Measurements from ENCODE around the gene ZNF273.
"Not testable (repeated sequence)": the region's sequence is repeated elsewhere in the genome, so short reads cannot be mapped to it uniquely, and the experiment has no call there.

Gene ZNF273

GRCh38 chr7:64877714-64878610 is 25.1 kb upstream of the ZNF273 start:
- DNase-seq: no peak

GRCh38 chr7:64878684-64879083 is 24.4 kb upstream of the ZNF273 start:
- no peak for DNase-seq

GRCh38 chr7:64879086-64879730 is 23.9 kb upstream of the ZNF273 start:
- DNase-seq: no peak

GRCh38 chr7:64879800-64880199 is 23.3 kb upstream of the ZNF273 start:
- DNase-seq: no peak

- no peak for DNase-seq
Observed at GRCh38 chr7:64880322-64881297, 22.5 kb upstream of the ZNF273 start.

DNA sequence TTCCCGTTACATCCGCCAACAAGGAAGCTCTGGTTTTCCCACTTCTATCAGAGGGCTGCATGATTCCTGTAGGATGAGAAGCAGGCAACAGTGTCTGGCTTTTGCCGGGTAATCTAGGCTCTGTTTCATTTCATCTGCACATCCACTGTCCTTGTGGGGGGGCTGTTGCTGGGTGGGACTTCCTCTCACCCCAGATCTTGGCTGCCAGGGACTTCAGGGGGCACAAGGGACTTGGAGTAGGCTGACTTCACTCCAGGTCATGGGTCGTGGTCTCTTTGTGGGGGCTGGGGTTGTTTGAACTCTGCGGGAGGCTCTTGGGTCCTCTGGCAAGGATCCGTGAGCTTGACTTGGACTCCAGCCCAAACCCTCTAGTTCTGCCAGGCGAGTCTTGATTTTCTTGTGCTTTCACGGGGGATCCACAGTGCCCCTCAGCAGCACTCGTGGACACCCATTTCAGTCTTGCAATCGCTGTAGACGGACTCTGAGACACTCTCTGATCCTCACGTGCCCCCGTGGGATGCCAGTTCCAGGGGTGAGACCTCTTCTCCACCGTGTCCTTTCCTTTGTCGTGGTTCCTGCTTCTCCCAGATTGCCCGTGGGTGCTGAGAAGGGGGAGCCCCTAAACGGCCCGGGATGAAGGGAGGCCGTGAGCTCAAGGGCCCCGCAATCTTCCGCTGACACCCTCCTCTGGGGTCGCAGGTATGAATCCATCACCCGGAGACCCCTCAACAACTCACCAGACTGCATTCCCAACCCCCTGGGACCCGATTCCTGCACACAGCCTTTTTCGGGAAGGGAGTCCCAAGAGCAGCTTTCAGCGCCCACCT is 21.4 kb upstream of the ZNF273 start:
- no peak for DNase-seq

GRCh38 chr7:64882341-64883112 is 20.5 kb upstream of the ZNF273 start:
- peak; percentile 36 for DNase-seq

DNA sequence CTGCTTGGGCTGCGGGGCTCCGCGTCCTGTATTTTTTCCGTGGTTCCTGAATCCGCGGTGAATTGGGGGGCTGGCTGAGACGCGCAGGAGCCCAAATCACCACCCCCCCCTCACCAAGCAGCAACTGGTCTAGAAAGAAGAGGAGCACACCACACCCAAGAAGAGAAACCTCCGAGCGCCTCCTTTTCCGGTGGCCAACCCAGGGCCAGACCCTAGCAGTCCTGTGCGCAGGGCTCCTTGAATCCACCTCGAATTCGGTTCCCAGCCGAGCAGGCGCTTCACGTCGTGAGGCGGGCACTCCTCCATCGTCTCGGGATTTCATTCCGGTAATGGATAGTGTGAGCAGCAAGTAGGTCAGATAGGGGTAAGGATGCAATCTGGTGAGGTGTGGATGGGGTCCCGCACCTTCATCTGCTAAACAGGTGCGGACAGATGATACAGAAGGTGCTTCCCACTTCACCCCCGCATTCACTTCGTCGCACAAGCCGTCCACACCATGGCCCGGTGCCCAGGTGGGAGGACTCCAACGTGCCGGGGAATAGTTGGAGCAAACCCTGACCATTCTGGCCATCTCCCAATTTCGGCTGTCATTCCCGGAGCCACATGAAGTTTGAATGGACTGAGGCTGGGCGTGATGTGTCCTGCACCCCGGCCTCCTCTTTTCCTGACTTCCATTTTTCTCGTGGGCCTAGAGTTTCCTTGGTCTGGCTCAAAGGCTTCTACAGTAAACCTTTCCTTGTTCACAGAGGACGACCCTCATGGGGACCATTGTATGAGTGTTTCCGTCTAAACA is 19.8 kb upstream of the ZNF273 start:
- DNase-seq: no peak

- no peak for DNase-seq
Observed at GRCh38 chr7:64884085-64884912, 18.8 kb upstream of the ZNF273 start.

GRCh38 chr7:64884913-64885370 is 18.1 kb upstream of the ZNF273 start:
- DNase-seq: no peak

DNA sequence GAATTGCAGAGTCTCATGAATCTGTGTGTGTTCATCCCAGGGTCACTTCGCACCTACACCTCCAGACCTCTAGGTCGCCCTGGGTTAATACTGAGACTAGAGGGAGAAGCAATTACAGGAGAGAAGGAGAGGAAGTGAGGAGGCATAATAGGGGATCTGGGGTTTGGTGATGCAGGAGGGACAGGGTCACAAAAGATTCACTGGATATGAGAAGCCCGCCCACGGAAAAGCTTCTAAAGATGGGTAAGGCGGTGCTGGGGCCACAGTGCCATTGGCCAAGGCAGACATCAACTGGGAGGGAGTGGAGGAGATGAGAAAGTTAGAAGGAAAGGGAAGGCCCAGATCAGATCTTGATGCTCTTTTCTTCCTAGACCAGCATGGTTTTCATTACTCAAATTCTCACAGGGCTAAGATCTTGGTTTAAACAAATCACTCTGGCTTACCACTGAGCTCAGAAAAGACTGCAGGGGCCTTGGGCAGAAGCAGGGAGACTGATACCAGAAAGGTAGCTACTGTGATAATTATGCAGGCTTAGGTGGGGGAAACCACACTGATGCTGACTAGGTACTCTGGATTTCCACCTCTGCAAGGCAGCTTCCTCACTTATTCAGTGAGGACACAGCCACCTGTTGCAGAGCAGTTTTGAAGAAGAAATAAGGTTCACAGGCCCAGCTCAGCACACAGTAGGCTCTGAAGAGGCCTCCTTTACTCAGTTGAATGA is 17.4 kb upstream of the ZNF273 start:
- DNase-seq: no peak

DNA sequence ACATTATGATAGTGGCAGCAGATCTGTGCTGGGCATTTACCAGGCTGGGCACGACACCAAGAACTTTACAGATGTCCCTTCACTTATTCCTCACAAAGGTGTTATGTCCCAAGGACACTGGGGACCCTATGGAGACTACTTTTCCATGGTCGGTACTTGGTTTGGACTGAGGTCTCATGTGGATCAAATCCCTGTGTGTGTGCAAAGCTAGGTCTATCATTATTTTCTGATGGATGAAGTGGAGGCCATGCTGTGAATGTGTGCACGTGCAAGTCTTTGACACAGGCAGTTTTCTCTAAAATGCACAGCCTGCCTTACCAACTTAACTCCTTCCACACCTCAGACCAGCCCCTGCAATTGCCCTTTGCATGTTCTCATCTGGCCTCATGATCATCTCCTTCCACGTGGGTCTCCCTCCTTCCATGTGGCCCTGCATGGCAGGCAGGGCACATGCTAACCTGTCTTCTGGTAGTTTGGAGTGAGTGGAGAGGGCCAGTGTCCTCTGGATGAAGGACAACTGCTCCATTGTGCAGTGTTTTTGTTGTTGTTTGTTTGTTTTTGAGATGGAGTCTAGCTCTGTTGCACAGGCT is 16.0 kb upstream of the ZNF273 start:
- no peak for DNase-seq

DNA sequence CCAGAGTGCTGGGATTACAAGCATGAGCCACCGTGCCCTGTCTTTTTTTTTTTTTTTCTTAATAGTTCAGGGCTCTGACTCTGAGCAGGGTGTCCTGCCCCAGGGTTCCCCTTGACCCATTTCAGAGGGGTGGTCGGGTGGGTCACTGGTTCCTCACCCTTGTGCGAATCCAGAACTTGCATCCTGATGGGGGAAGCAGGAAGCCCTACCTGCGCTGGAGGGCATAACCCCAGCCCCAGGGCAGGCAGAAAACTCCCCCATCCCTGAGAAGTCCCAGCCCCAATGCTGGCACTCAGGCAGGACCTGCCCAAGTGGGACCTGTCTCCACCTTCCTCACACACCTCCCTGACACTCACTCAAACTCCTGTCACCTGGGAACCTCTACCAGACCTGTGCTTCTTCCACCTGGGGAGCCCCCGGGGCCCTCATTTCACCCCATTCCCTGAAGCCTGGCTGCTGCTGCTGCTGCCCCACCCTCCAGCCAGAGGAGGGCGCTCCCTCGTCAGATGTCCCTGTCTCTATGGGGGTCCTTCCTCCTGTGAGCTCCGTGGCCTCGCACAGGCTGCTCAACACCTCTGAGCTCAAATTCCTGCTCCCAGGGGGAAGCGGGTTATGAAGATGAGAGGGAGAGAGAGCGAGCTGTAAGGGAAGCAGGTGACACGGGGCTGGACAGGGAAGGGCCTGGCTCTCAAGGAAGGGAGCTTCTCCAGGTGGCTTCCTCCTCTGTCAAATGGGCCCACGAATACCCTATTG is 15.1 kb upstream of the ZNF273 start:
- peak; percentile 59 for DNase-seq

GRCh38 chr7:64888561-64888900 is 14.5 kb upstream of the ZNF273 start:
- no peak for DNase-seq

DNA sequence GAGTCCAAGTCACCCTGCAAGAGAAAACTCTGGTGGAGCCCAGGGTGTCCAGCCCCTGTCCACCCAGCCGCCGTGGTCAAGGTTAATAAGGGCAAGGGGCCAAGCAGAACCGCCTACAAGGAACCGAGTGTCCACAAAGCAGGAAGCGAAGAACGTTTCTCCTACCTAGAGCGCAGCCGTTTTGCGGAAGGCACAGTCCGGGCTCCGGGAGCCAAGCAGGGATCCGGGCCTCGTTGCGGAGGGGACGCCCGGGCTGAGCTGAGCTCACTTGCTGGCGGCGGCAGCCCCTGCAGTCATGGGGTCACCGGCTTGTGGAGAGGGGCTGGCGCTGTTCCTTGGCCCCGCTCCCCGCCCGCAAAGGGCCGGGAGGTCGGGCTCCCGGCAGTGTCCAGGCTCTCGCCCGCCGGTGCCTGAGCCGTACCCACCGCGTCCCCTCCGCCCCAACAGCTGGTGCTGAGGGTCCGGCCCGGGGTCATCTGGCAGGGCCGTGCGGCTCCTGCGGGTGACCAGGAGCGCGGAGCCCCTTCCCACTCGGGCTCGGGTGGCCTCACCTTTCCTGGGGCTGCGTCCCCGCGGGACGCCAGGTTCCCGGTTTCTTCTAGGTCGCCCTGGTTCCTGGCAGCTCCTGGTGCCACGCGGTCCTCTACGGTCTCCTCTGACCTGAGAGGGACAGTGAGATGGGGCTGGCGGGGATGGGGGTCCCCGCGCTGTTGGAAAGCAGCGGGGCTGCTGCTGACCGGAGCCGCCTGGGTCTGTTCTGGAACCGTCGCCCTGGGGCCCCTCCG is 14.0 kb upstream of the ZNF273 start:
- peak; percentile 30 for DNase-seq

- DNase-seq: no peak
Observed at GRCh38 chr7:64889686-64890162, 13.3 kb upstream of the ZNF273 start.

- DNase-seq: not testable (repeated sequence)
Observed at GRCh38 chr7:64890273-64890672, 12.8 kb upstream of the ZNF273 start.

Measured in activated T-cell treated with anti-CD3 and anti-CD28 coated beads, Interleukin-2, amount 50 U/mL, for 1 hour (primary cell).